ENCODE measurements around the gene SIGLEC15. TPM values are rescaled to one million over a fixed set of nuclear protein-coding genes. Genes with fewer than 3 reads are reported as not detected.

SIGLEC15 gene
- total RNA-seq, 2 donors from 2014 or later, result 0.49 to 0.54 TPM

DNA sequence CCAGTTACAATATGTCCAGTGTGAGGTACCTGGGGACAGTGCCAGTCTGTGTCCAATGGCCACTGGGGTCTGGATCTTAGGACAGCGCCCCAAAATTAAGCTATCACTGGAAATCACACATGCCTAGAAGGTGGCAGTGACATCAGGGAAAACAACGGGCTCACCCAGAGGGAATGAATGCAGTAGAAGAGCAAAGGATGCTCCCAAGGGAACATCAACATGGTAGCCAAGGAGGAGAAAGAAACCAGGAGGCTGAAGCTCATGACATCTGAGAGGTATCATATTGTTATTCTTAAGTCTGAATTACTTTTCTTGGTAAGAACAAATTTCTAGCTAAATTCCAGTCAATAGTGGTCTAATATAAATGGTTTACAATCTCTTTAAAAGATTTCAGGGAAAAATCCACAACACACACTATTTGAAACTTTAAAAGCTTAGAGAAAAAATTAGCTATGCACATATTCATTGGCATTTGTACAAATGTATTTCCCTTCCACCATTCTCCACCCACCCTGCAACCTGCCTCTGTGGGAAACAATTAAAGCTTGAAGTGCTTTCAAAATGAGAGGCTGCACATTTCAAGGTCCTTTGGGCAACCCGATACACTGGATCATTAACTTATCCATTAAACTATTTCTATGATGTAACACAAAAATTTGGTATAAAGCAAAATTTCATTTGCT, 55.5 kb downstream of the SIGLEC15 start:
- Histone ChIP-seq H3K36me3 (peaks cover 12% of the 10 kb centered on the region), H3K4me3 (no peak overlapping the region), H3K9me3 (no peaks in the 10 kb centered on the region), H3K27me3 (replicated peaks; ENCODE audit: insufficient read depth) (no peaks in the 10 kb centered on the region), H3K4me1 (ENCODE audit: control insufficient read depth in 1 of 2, low read depth in 2 of 2) (peaks cover 3 to 4% of the 10 kb centered on the region in 2 donors), H3K27ac (no peak overlapping the region)
- no peak for DNase-seq (ENCODE audit: low spot score)
- TF ChIP-seq, protein P1, sequence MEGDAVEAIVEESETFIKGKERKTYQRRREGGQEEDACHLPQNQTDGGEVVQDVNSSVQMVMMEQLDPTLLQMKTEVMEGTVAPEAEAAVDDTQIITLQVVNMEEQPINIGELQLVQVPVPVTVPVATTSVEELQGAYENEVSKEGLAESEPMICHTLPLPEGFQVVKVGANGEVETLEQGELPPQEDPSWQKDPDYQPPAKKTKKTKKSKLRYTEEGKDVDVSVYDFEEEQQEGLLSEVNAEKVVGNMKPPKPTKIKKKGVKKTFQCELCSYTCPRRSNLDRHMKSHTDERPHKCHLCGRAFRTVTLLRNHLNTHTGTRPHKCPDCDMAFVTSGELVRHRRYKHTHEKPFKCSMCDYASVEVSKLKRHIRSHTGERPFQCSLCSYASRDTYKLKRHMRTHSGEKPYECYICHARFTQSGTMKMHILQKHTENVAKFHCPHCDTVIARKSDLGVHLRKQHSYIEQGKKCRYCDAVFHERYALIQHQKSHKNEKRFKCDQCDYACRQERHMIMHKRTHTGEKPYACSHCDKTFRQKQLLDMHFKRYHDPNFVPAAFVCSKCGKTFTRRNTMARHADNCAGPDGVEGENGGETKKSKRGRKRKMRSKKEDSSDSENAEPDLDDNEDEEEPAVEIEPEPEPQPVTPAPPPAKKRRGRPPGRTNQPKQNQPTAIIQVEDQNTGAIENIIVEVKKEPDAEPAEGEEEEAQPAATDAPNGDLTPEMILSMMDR (IDR thresholded peaks at IDR 0.05), result no peak
- ATAC-seq (ENCODE audit: insufficient number of reproducible peaks, low FRiP score, low read depth), result no peak

- H3K9me3 ChIP-seq, result no peaks in the 10 kb centered on the region
- ATAC-seq (ENCODE audit: insufficient number of reproducible peaks, low FRiP score, low read depth) (no peak), DNase-seq (ENCODE audit: low spot score) (no peak)
- no peak overlapping the region for H3K4me3 ChIP-seq
- H3K4me1 ChIP-seq (ENCODE audit: control insufficient read depth in 1 of 2, low read depth in 2 of 2), result no peaks in the 10 kb centered on the region
- H3K36me3 ChIP-seq, result peaks cover 9% of the 10 kb centered on the region
- no peaks in the 10 kb centered on the region for H3K27me3 ChIP-seq (replicated peaks; ENCODE audit: insufficient read depth)
- TF ChIP-seq, protein P1 (IDR thresholded peaks at IDR 0.05), result no peak
- no peak overlapping the region for H3K27ac ChIP-seq
These were observed 62.1 kb downstream of the SIGLEC15 start for GRCh38 chr18:45887585-45887984.

- DNase-seq (ENCODE audit: low spot score), result no peak
These were observed 64.1 kb downstream of the SIGLEC15 start for GRCh38 chr18:45889419-45890064.

GRCh38 chr18:45890606-45891005, 65.1 kb downstream of the SIGLEC15 start:
- Histone ChIP-seq H3K36me3 (peaks cover 9% of the 10 kb centered on the region), H3K27ac (no peak overlapping the region), H3K4me1 (ENCODE audit: control insufficient read depth in 1 of 2, low read depth in 2 of 2) (no peaks in the 10 kb centered on the region), H3K9me3 (no peaks in the 10 kb centered on the region), H3K27me3 (replicated peaks; ENCODE audit: insufficient read depth) (no peaks in the 10 kb centered on the region), H3K4me3 (no peak overlapping the region)
- ATAC-seq (ENCODE audit: insufficient number of reproducible peaks, low FRiP score, low read depth), result no peak
- no peak for DNase-seq (ENCODE audit: low spot score)
- TF ChIP-seq, protein P1 (IDR thresholded peaks at IDR 0.05), result no peak

More at GRCh38 chr18:45889419-45890064, 64.1 kb downstream of the SIGLEC15 start:
- Histone ChIP-seq H3K27ac (no peak overlapping the region), H3K4me3 (no peak overlapping the region), H3K9me3 (no peaks in the 10 kb centered on the region), H3K4me1 (ENCODE audit: control insufficient read depth in 1 of 2, low read depth in 2 of 2) (no peaks in the 10 kb centered on the region), H3K36me3 (peaks cover 9% of the 10 kb centered on the region), H3K27me3 (replicated peaks; ENCODE audit: insufficient read depth) (no peaks in the 10 kb centered on the region)
- ATAC-seq (ENCODE audit: insufficient number of reproducible peaks, low FRiP score, low read depth), result no peak
- TF ChIP-seq, protein P1 (IDR thresholded peaks at IDR 0.05), result no peak

DNA sequence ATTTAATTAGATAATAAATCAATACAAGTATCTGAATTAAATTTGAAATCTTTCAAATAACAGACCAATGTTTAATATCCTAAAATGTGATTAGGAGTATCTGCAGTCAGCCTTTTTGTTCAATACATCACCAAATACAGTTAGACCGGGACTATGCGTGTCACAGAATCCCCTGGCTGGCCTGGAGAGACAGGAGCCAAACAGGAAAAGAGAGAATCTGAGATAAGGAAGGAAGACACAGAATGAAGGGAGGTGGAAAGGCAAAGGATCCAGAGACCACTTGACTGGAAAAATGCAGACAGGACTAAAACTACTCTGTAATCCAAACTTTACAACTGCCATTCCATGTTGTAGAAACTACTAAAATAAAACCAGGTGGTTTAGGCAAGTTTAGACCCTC, 66.3 kb downstream of the SIGLEC15 start:
- Histone ChIP-seq H3K4me3 (no peak overlapping the region), H3K9me3 (no peaks in the 10 kb centered on the region), H3K4me1 (ENCODE audit: control insufficient read depth in 1 of 2, low read depth in 2 of 2) (no peaks in the 10 kb centered on the region), H3K27me3 (replicated peaks; ENCODE audit: insufficient read depth) (no peaks in the 10 kb centered on the region), H3K36me3 (peaks cover 9% of the 10 kb centered on the region), H3K27ac (no peak overlapping the region)
- ATAC-seq (ENCODE audit: insufficient number of reproducible peaks, low FRiP score, low read depth) (no peak), DNase-seq (ENCODE audit: low spot score) (no peak)
- TF ChIP-seq, protein P1 (IDR thresholded peaks at IDR 0.05), result no peak

Other genes starting within 250 kb of the SIGLEC15 start
- gene SLC14A2, start 210.2 kb upstream of the SIGLEC15 start, total RNA-seq, result under 1 TPM in 1 of 2 donors, not detected in 1; 0.35 TPM
- 10 to 100 TPM; 76.3 to 86.2 TPM for gene SLC14A1, start 101.5 kb upstream of the SIGLEC15 start, total RNA-seq
- gene EPG5, start 141.7 kb downstream of the SIGLEC15 start, total RNA-seq, result 10 to 100 TPM; 46.0 to 47.9 TPM
- gene PSTPIP2, start 246.6 kb downstream of the SIGLEC15 start, total RNA-seq, result 10 to 100 TPM; 11.9 to 21.5 TPM